GM19238 (cell line): ENCODE measurements around the gene CTSE.

Experiments
- DNase-seq: peaks from one replicate; pipeline ENCODE4 v3.0.0; 2011; ENCODE audit warnings: low spot score; ENCODE audit not compliant: insufficient read length

CTSE gene

GRCh38 chr1:205993068-205993467 is 30.6 kb downstream of the CTSE start:
- no peak for DNase-seq

DNA sequence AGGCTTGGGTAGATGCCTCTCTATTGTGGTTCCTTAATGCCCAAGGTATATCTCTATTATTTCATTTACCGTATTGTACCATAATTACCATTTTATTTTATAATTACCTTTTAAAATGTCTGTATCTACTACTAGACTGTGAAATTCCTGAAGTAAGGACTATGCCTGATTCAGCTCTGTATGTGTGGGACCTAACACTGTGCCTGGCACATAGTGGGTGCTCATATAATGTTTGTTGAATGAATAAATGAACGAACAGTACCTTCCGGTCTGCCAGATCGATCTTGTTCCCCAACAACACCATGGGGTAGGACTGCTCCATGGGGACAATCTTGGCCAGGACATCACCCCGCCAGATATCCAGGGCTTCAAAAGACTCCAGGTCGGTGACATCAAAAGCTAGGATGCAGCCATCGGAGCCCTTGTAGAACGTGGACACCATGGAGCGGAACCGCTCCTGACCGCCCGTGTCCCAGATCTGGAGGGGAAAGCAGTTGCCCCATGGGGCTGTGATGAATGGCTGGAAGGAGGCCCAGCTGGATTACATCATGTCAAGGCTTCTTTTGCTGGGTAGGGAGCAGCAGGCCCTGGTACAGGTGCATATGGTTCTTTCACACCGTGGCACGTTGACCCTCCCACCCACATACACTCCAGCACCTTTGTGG is 31.3 kb downstream of the CTSE start:
- no peak for DNase-seq

DNA sequence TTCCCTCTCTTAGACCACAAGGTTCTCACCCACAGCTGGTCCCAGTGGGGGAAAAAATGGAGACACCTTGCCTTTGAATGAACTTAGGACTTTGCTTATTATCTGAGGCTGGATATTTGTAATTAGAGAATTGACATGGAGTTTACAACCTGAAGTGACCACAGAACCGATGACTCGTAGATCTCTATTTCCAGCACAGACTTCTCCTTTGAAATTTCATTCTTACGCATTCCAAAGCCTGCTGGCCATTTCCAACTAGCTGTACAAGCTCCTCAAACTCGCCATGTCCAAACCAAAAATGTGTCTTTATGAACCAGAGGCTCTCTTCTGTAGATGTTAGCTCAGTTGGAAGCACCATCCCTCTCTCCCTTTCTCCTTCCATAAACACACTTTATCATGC is 32.5 kb downstream of the CTSE start:
- no peak for DNase-seq

DNA sequence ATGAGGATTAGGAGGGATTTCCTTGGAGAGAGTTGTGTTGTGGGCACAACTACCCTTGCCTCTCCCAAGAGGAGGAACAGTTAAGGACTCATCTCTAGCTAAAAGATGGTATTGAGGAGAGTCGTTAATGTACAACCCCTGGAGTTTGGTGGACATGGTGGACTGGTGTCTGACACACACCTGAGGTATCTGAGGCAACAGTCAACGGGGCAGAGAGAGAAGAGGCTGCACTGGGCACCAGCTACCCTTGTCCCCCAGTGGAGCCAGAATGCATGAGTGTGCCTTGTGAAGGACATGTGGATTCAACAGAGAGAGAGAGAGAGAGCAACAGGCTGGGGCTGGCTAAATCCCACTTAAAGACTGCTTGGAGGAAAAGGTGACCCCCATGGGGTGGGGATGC is 33.5 kb downstream of the CTSE start:
- no peak for DNase-seq

DNA sequence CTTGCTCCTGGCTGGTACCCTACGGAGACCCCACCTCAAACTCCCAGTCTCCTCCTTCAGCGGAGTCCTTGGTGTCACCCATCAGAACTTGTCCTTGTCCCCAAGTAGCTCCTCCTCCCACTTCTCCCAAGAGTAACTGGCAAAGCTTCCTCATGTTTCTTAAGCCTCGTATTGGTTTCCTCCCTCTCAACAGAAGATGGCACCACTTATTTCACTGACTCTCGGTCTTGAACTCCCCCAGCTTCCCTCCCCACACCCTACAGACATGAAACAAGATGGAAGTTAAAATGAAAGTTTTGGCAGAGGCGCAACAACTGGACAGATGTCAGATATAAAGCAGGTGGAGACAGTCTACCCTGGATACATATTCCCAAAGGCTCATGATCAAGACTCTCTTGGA is 33.9 kb downstream of the CTSE start:
- no peak for DNase-seq

GRCh38 chr1:205988585-205988995 is 35.1 kb downstream of the CTSE start:
- DNase-seq = no peak

DNA sequence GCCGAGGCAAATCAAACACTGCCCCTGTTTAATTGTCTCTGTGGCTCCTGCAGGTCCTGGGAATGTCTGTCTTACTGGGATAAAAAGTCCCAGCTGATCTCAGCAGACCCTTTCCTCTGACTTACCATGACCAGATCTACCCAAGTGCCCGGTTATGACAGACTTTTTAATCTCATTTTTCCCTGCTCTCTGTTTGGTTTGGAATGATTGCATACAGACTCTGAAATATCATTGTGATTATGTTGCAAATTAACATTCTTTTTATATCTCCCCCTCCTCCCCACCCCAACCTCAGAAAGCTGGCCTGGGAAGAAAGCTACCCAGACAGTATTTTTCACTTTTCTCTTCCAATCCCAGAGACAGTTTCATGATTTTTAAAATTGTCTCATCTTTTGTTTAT is 36.8 kb downstream of the CTSE start:
- no peak for DNase-seq

- DNase-seq = no peak
Observed at GRCh38 chr1:205986292-205986691, 37.4 kb downstream of the CTSE start.

GRCh38 chr1:205985330-205986005 is 38.2 kb downstream of the CTSE start:
- no peak for DNase-seq

DNA sequence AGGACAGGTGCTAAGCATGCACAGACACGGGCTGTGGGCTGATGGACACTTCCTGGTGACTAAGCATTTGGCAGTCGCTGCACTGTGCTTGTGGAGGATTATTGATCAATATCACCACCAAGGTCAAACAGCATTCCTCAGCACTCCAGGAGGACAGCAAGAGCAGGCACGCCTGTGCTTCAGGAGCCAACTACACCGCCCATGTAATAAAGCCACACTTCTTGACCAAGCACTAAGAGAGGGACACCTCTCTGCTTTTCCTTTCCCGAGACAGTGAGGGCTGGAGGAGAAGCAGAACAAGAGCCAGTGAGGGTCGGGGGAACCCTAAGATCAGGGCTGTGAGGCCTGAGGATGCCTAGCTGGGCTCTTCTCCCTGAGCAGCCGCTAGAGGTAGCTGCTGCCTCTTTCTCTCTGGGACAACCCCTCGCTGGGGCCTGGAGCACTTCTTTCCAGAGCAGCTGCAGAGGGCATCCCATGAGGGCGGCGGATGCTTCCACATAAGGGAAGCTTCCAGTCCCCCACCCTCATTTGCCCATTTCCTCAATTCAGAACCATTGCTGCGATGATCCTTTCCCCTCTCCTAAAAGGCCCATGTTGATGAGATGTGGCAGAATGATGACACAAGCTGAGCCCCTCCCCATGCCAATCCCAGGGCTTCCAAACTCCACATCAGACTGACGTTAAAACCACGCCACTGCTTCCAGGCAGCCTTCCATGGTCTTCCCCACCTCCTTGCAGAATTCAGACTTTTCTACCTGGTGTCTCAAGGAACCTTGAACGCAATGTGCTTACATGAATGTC is 39.6 kb downstream of the CTSE start:
- peak; percentile 48 for DNase-seq

DNA sequence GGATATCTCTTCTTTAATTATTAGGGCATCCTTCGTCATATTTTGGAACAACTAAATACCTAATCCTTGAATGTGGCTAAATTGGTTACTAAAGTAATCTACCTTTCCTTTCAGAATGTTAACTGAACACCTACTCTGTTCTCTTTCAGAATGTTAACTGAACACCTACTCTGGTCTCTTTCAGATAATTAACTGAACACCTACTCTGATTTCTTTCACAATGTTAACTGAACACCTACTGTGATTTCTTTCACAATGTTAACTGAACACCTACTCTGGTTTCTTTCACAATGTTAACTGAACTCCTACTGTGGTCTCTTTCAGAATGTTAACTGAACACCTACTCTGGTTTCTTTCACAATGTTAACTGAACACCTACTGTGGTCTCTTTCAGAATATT is 42.4 kb downstream of the CTSE start:
- no peak for DNase-seq

- no peak for DNase-seq
Observed at GRCh38 chr1:205980237-205980870, 43.3 kb downstream of the CTSE start.

DNA sequence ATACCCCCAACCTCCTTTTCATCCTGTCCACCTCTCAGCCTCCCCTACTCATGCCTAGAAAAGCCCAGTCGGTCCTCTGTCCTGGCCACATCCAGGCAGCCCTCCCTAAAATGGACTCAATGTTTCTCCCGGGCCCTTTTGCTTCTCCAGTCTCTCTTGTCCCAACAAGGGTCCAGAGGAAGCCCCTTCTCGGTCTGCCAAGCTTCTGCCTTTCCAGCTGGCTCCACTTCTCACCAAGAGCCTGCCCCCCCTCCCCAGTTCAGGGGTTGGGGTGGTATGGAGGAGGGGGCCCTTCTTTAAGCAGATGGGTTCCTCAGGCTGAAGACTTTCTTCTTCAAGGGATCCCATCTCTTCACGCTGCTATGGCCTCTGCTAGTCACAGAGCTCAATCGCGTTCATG is 44.4 kb downstream of the CTSE start:
- DNase-seq = no peak

DNA sequence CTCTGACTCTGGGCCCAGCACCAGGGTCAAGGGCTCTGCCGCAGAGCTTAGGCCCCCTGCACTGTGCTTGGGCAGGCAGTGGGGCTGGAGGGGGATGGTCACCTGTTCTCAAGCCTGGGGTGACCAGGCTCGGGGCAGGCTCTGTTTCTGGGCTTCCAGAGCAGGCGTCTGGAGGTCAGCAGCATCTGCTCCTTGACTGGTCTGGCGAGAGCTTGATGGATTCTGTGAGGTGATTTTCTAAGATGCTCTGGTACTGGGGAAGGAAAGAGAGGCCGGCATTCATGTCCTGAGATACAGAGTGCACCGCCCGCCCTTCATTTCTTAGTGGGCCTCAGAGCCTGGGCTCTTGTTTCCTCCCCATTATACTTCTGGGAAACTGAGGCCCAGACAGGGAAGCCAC is 45.0 kb downstream of the CTSE start:
- no peak for DNase-seq

DNA sequence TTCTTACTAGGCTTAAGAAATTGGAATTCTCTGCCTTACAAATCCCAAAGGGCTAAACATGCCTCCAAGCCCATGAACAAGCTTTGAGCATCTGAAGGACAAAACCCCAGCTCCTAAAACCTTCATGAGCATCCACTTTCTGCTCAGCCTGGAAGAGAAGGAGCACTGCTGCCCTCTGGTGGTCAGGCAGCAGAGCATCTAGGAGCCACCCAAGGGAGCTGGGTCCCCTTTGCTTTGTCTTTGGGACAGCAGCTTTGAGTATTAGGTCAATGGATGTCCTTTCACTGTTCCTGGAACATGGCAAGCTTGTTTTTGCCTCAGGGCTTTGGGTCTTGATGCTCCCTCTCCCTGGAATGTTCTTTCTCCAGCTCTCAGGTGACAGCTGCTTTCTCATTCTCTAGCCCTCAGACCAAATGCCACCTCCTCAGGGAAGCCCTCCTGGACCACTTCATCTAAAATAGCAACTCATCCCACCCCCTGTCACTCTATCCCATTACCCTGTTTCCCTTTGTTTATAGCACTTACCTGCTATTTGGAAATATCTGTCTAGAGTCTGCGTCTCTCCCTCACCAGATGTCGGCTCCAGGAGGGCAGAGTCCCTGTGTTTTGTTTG is 46.2 kb downstream of the CTSE start:
- DNase-seq = peak; percentile 70

DNA sequence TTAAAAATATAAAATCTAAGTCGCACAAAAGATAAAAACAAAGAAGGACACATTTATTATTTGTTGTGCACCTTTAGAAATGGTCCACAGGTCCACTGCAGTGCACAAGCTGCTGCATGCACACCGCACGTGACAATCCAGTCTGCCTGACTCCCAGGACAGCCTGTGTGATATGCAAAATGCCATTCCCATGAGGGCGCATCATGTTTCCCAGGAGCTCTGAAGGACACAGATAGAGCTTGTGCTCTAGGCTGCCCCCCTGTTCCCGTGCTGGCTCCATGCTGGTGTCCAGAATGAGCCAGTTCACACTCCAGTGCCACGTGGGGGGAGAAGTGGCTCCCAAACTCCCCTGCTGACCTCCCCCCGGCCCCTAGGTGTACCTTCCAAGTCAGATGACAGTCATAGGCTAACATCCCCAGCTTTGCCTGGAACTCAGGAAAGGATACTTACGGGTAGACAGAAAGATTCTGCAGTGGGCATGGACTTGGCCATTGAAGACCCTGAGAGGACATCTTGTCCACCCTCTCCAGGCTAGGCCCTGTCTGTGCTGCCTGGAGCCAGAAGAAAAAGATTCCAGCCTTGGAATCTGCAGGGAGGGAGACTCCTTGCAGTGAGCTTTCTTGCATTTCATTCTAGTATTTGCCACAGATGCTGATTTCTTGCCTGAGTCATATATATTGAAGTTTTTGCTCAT is 46.8 kb downstream of the CTSE start:
- no peak for DNase-seq

- no peak for DNase-seq
Observed at GRCh38 chr1:205976036-205976435, 47.7 kb downstream of the CTSE start.

DNA sequence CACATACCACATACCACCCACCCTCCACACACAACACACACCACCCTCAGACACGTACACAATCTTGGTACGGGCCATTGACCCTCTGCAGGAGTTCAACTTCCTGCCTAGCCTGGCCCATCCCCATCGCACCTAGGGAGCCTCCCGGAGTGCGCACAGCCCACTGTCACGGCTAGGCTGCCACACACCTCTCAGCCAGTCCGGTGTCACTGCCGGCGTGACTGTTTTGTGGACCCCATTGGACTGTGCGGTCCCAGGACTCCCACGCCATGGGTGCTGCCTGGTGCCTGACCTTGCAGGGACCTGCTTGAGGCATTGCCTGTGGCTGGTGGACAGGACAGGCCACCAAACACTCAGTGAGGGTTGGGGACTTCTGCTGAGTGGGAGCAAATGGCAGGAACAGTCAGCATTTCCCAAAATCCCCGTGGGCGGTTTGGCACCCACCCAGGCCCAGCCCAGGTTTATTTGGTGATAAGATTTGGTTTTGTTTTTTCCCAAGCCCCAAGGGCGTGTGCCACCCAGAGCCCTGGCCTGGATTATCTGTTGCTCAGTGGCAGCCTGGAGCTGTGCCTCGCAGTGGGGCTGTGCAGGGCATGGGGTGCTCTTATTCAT is 48.2 kb downstream of the CTSE start:
- no peak for DNase-seq

DNA sequence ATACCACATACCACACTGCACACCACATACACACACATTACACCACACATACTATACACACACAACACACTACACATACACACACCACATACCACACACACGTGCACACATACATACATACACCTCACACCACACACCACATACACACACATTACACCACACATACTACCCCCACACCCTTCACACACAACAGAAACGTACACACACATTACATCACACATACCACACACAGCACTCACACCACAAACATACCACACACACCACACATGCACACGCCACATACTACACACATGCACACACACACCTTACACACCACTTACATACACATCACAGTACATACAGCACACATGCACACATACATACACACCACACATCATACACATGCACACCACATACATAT is 49.0 kb downstream of the CTSE start:
- DNase-seq = no peak

- no peak for DNase-seq
Observed at GRCh38 chr1:205973377-205974232, 50.1 kb downstream of the CTSE start.
